RCC 7860 (cell line): ENCODE results near the gene PPP1R2C.

Source experiments
- DNase-seq: peaks from one replicate; pipeline ENCODE4 v3.0.0-alpha.2; 2015; ENCODE audit warnings: low spot score
- FAIRE-seq: peaks from 2 replicates; lab custom pipeline; 2012; peaks lifted over from hg19 to GRCh38; lab: Jason Lieb, UNC

The PPP1R2C gene

DNA sequence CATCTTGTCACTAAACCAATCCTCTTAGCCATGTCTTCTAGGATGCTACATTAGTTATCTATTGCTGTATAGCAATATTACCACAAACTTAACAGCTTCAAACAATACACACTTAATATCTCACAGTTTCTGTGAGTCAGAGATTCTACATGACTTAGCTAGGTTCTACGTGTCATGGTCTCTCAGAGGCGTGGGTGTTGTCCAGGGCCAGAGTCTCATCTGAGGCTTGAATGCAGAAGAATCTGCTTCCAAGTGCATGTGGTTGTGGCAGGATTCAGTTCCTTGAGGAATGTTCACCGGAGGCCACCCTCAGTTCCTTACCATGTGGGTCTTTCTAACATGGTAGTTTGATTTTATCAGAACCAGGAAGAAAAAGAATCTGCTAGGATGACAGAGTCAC lies 26.4 kb downstream of the PPP1R2C start:
- FAIRE-seq (no peak), DNase-seq (peak; percentile 4)

DNA sequence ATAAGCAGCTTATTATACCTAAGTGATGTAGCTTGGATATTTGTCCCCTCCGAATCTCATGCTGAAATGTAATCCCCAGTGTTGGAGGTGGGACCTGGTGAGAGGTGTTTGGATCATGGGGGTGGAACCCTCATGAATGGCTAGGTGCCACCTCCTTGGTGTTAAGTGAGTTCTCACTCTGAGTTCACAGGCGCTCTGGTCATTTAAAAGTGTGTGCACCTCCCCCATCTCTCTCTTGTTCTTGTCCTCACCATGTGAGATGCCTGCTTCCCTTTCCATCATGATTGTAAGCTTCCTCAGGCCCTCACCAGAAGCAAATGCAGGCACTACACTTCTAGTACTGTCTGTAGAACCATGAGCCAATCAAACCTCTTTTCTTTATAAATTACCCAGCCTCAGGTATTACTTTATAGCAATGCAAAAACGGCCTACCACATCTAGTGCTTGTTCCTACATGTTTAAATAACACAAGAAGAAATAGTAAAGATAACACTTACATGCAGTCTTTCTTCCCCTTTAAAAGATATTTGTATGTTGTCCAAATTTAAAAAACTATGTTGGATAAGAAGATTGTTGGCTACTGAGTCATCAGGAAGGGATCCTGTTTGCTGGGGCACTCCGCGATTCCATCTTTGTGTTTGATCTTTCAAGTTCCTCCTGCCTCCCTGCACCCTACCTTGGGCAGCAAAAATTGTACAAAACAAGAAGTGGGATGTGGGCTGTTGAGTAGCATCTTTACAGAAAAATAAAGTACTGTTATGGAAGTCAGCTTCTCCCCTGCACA lies 29.7 kb downstream of the PPP1R2C start:
- DNase-seq (no peak), FAIRE-seq (no peak)

DNA sequence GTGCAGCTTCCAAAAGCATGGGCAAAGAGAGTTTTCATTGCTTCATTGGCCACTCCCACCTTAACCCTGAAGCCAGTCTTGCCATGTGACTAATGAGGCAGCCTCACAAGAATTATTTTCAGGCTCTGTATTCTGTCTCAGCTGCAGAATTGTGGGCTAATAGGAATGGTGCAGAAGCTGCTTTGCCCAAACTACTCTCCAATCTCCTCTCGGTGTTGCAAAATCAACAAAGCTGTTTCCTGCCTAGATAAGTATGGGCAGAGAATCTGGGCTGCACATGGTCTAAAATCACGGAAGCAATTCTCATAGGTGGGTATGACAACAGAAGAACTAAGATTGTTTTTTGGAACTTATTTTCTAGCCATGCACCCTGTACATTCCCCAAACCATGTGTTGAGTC lies 31.4 kb downstream of the PPP1R2C start:
- FAIRE-seq = no peak

DNA sequence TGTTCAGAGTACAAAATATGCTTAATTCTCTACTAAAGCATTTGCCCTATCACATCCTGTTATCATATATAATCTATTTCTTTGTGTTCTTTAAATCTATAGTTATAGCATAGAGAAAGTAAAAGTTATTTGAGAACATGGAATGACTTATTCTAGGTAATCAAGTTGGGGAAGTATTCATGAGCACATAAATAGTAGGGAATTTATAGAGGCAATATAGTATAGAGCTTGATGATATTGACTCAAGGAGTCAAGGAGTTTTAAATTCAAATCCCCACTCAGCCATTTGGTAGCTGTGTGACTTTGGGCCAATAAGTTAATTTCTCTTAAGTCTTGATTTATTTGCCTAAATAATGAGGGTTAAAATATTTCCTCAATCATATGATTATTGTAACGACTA lies 37.5 kb downstream of the PPP1R2C start:
- no peak for FAIRE-seq
- DNase-seq = no peak

More for the DNA sequence above, 31.4 kb downstream of the PPP1R2C start:
- DNase-seq = no peak

DNA sequence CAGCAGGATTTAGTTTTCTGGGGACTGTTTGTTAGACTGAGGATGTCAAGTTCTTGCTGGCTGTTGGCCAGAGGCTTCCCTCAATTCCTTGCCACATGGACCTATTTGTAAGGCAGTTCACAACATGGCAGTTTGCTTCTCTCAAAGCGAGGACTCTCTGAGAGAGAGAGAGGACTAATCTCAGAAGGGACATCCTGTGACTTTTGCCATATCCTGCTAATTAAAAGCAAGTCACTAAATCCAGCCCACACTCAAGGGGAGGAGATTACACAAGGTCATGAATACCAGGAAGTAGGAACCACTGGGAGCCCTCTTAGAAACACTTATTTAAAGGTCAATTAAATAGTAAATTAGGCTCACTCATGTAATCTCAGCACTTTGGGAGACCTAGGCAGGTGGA lies 38.2 kb downstream of the PPP1R2C start:
- DNase-seq (no peak), FAIRE-seq (no peak)

DNA sequence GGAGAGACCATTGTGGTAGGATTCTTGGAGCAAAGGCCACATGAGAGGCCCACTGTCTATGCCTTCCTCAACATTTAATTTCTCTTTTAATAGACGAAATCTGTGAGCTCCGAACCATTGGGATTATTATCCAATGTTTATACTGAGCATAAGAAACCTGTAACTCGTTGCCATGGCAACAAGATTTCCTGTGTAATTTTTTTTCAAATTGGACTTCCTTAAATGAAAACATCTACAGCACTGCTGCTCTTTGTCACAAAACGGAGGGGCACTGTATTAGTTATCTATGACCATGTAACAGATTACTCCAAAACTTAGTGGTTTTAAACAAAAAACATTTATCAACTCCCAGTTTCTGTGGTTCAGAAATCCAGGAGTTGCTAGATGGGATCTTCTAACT lies 38.7 kb downstream of the PPP1R2C start:
- FAIRE-seq = no peak

DNA sequence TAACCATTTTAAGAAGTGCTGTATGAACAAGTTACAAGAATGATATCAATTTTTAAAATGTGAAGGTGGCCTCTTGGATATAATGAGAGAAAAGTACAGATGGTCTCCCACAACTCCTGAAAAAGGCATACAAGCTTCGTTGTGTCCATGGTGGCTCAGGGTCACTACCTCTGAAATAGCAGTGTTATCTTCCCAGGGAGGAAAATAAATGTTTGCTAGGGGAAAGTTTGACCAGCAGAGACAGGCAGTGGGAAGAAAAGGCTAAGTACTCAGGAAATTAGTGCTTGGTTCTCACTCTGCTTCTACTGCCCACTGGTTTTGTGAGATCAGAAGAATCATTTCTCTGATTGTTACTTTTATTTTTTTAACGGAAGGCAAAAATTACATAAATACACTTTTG lies 39.4 kb downstream of the PPP1R2C start:
- FAIRE-seq (no peak), DNase-seq (no peak)

More for the DNA sequence above, 38.7 kb downstream of the PPP1R2C start:
- DNase-seq = no peak

DNA sequence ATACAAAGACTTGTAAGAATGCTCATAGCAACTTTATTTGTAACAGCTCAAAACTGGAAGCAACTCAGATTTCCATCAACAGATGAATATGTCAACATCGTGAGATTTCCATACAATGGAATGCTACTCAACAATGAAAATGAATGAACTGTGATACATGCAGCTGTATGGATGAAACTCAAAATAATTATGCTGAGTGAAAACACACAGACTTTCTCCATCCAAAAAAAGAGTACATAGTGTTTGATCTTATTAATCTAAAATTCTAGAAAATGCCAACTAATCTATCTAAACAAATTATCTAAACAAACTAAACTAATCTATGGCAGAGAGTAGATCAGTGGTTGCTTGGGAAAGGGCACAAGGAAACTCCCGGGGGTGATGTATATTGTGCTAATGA lies 42.7 kb downstream of the PPP1R2C start:
- FAIRE-seq (no peak), DNase-seq (no peak)

DNA sequence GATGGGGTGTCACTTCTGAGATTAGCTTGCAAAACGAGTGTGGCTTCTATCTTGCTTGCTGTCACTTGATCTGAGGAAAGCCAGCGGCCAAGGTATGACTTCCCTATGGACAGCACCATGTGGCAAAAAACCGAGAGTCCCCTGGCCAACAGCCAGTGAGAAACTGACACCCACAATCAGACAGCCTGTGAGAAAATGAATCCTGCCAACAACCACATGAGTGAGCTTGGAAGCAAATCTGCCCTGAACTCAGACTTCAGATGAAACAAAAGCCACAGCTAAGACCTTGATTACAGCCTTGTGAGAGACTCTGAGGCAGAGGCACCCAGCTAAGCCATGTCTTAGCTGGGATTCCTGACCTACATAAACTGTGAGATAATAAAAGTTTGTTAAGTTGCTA lies 45.5 kb downstream of the PPP1R2C start:
- DNase-seq (no peak), FAIRE-seq (no peak)
